CD4-positive, CD25-positive, alpha-beta regulatory T cell (primary cell): ENCODE results near the gene GMDS. TPM values are rescaled to one million over a fixed set of nuclear protein-coding genes. Genes with fewer than 3 reads are reported as not detected.
A peak's percentile ranks its signal among the peaks of the same experiment; 100 is the strongest.

ENCODE experiments used
- ATAC-seq, 2 donors: fragments of 150-1000 bp; cut with Tn5 transposase; one replicate each; pipeline ENCODE4 v1.10.0; 2021; ENCODE audit warnings: low read depth in 2 of 2, moderate number of reproducible peaks in 2 of 2, moderate library complexity in 1 of 2
- DNase-seq, 3 donors: peaks; one replicate each; pipeline versions ENCODE4 v3.0.0 to v3.0.0-alpha.2; 2012 to 2022; ENCODE audit warnings: mixed read lengths in 1 of 3
- H3K27ac ChIP-seq: one replicate; pipeline ENCODE4 v1.7.0; 2013; ENCODE audit warnings: mild to moderate bottlenecking, low read length; ENCODE audit not compliant: insufficient read depth, poor library complexity, severe bottlenecking
- H3K27me3 ChIP-seq: one replicate; pipeline ENCODE4 v1.7.0; 2013; ENCODE audit warnings: low read length; ENCODE audit not compliant: control insufficient read depth, insufficient read depth
- H3K36me3 ChIP-seq: one replicate; pipeline ENCODE4 v1.7.0; 2013; ENCODE audit warnings: mild to moderate bottlenecking, low read length, moderate library complexity; ENCODE audit not compliant: control insufficient read depth, insufficient read depth
- H3K4me1 ChIP-seq: 2 replicates; pipeline ENCODE4 v1.7.0; 2013; ENCODE audit warnings: mild to moderate bottlenecking, low read length; ENCODE audit not compliant: insufficient read depth, control insufficient read depth, poor library complexity, severe bottlenecking
- H3K4me3 ChIP-seq: one replicate; pipeline ENCODE4 v1.7.0; 2013; ENCODE audit warnings: low read depth, mild to moderate bottlenecking, low read length, moderate library complexity
- H3K9me3 ChIP-seq, 2 experiments: 1 replicate in 1 of 2; 2 replicates in 1 of 2; pipeline ENCODE4 v1.7.0; 2013; ENCODE audit warnings: low read length in 2 of 2, mild to moderate bottlenecking in 1 of 2, moderate library complexity in 1 of 2; ENCODE audit not compliant: control insufficient read depth in 2 of 2
- H3K27ac Mint-ChIP-seq, 3 donors: one replicate each; pipeline ENCODE4 v1.8.0; 2020 to 2022; ENCODE audit warnings: mild to moderate bottlenecking in 3 of 3, mixed read lengths in 3 of 3, moderate library complexity in 2 of 3
- H3K27me3 Mint-ChIP-seq: one replicate; pipeline ENCODE4 v1.8.0; 2022; ENCODE audit warnings: mild to moderate bottlenecking, mixed read lengths
- H3K36me3 Mint-ChIP-seq: one replicate; pipeline ENCODE4 v1.8.0; 2020; ENCODE audit warnings: mixed read lengths
- H3K4me1 Mint-ChIP-seq, 4 donors: one replicate each; pipeline ENCODE4 v1.8.0; 2020 to 2022; ENCODE audit warnings: mixed read lengths in 4 of 4, mild to moderate bottlenecking in 1 of 4
- H3K4me3 Mint-ChIP-seq, 4 donors: one replicate each; pipeline ENCODE4 v1.8.0; 2020 to 2022; ENCODE audit warnings: mild to moderate bottlenecking in 4 of 4, mixed read lengths in 4 of 4, moderate library complexity in 3 of 4
- H3K9me3 Mint-ChIP-seq, 7 donors: one replicate each; pipeline ENCODE4 v1.8.0; 2020 to 2022; ENCODE audit warnings: mixed read lengths in 7 of 7, mild to moderate bottlenecking in 3 of 7, moderate library complexity in 2 of 7
- polyA plus RNA-seq, 4 donors: library from polyadenylated mRNA; unstranded; fragments of 300-500 nt; fragmentation: Illumina TruSeq; gene quantifications; one replicate each; pipeline ENCODE4 v1.2.3, GENCODE V29; 2021
- total RNA-seq: library from RNA; stranded (reverse); gene quantifications from one replicate; pipeline ENCODE4 v1.2.3, GENCODE V29; 2022

Gene GMDS
- total and polyA plus RNA-seq, 5 donors from 2014 or later = 17.5 to 23.9 (median 20.2) TPM

- H3K36me3 Mint-ChIP-seq = peaks cover 4% of the 10 kb centered on the region
- Histone ChIP-seq H3K4me1 (no peaks in the 10 kb centered on the region), H3K36me3 (no peaks in the 10 kb centered on the region), H3K9me3 (no peaks in the 10 kb centered on the region), H3K4me3 (no peak overlapping the region), H3K27ac (no peak overlapping the region), H3K27me3 (no peaks in the 10 kb centered on the region)
- H3K4me1 Mint-ChIP-seq = peaks cover 0 to 19% (median 11%) of the 10 kb centered on the region in 4 donors
- DNase-seq = no peak
- H3K27me3 Mint-ChIP-seq = no peaks in the 10 kb centered on the region
- no peak overlapping the region for H3K27ac Mint-ChIP-seq
- H3K4me3 Mint-ChIP-seq = no peak overlapping the region
- ATAC-seq = no peak
- peaks cover 0 to 1% (median 0%) of the 10 kb centered on the region in 7 donors for H3K9me3 Mint-ChIP-seq
These were observed 54.6 kb downstream of the GMDS start for GRCh38 chr6:2190661-2191389.

DNA sequence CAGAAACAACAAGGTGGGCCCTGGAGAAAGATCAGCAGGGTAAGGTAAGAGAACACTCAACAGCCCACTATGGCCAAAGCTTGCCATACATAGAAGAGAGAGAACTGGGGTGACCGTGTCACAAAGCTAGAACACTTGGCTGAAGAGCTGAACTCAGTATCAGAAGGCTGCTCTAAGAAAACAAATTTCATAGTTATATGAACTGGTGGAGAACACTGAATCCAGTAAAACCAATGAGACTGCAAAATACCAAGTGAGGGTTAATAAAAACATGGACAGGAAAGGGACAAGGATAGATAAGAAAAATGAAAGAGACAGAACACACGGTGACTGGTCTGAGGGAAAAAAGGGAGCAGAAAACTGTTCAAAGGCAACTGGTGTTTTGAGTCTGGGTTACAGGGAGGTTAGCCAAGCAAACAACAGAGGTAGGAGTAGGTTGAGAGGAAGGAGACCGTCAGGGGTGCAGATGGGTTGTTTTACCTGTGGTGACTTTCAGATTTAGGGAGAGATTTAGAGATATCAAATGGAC lies 56.5 kb downstream of the GMDS start:
- Mint-ChIP-seq H3K36me3 (peaks cover 4% of the 10 kb centered on the region), H3K4me1 (peaks cover 0 to 23% (median 16%) of the 10 kb centered on the region in 4 donors), H3K27ac (peak overlapping the region in 1 of 3 donors; percentile 29), H3K27me3 (no peaks in the 10 kb centered on the region), H3K9me3 (peaks cover 0 to 1% (median 0%) of the 10 kb centered on the region in 7 donors), H3K4me3 (no peak overlapping the region)
- DNase-seq (no peak), ATAC-seq (no peak)
- no peaks in the 10 kb centered on the region for H3K9me3 ChIP-seq
- H3K27ac ChIP-seq = no peak overlapping the region
- no peaks in the 10 kb centered on the region for H3K27me3 ChIP-seq
- no peaks in the 10 kb centered on the region for H3K4me1 ChIP-seq
- no peak overlapping the region for H3K4me3 ChIP-seq
- no peaks in the 10 kb centered on the region for H3K36me3 ChIP-seq

GRCh38 chr6:2188397-2188796 lies 57.0 kb downstream of the GMDS start:
- Histone ChIP-seq H3K9me3 (no peaks in the 10 kb centered on the region), H3K27me3 (no peaks in the 10 kb centered on the region), H3K27ac (no peak overlapping the region), H3K36me3 (no peaks in the 10 kb centered on the region), H3K4me1 (no peaks in the 10 kb centered on the region), H3K4me3 (no peak overlapping the region)
- peaks cover 4% of the 10 kb centered on the region for H3K36me3 Mint-ChIP-seq
- H3K27me3 Mint-ChIP-seq = no peaks in the 10 kb centered on the region
- H3K4me1 Mint-ChIP-seq = peaks cover 0 to 23% (median 16%) of the 10 kb centered on the region in 4 donors
- H3K9me3 Mint-ChIP-seq = peaks cover 0 to 1% (median 0%) of the 10 kb centered on the region in 7 donors
- DNase-seq (no peak), ATAC-seq (no peak)
- no peak overlapping the region for H3K27ac Mint-ChIP-seq
- H3K4me3 Mint-ChIP-seq = no peak overlapping the region

DNA sequence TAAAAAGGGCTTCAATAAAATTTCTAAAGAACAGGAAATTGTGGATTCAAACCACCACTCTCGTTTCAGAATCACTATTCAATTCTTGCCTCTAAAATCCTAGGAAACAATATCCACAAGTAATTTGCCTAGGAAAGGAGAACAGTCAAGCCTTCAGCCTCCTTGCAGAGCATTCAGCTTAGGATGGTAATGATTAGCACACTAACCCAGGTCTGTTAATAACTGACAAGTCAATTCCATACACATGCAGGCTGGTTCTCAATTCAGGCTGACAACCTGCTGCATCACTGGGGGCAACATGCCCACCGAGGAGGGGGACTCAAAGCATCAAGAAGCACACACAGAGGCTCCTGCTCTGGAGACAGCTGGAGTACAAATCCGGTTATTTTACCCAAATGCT lies 57.6 kb downstream of the GMDS start:
- H3K4me1 Mint-ChIP-seq = peaks cover 0 to 23% (median 16%) of the 10 kb centered on the region in 4 donors
- Histone ChIP-seq H3K9me3 (no peaks in the 10 kb centered on the region), H3K27me3 (no peaks in the 10 kb centered on the region), H3K36me3 (no peaks in the 10 kb centered on the region), H3K4me1 (no peaks in the 10 kb centered on the region), H3K27ac (no peak overlapping the region), H3K4me3 (no peak overlapping the region)
- DNase-seq = no peak
- H3K27ac Mint-ChIP-seq = no peak overlapping the region
- H3K9me3 Mint-ChIP-seq = peaks cover 0 to 1% (median 0%) of the 10 kb centered on the region in 7 donors
- ATAC-seq = no peak
- peaks cover 4% of the 10 kb centered on the region for H3K36me3 Mint-ChIP-seq
- no peak overlapping the region for H3K4me3 Mint-ChIP-seq
- no peaks in the 10 kb centered on the region for H3K27me3 Mint-ChIP-seq

DNA sequence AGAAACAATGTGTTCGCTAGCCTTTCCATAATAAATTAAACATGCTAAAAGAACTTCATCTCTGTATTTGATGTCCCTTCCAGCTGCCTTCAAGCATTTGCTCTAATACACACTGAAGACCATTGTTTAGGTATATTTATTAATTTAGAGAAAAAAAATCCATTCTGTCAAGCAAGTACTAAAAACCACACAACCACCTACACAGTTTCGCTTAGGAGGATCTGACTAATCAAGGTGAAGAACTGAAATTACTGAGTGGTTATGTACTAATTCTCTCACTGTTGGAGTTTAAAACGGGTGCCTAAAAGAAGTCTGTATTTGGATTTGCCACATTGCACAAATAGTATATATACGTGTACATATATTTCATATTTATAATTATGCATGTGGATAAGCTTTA lies 58.9 kb downstream of the GMDS start:
- Mint-ChIP-seq H3K9me3 (peaks cover 0 to 1% (median 0%) of the 10 kb centered on the region in 7 donors), H3K36me3 (peaks cover 4% of the 10 kb centered on the region), H3K4me3 (no peak overlapping the region), H3K27ac (no peak overlapping the region), H3K4me1 (peaks cover 0 to 30% (median 18%) of the 10 kb centered on the region in 4 donors), H3K27me3 (no peaks in the 10 kb centered on the region)
- Histone ChIP-seq H3K27ac (no peak overlapping the region), H3K36me3 (no peaks in the 10 kb centered on the region), H3K27me3 (no peaks in the 10 kb centered on the region), H3K4me3 (no peak overlapping the region), H3K9me3 (no peaks in the 10 kb centered on the region), H3K4me1 (no peaks in the 10 kb centered on the region)
- ATAC-seq (no peak), DNase-seq (peak in 1 of 3 donors; percentile 34)

DNA sequence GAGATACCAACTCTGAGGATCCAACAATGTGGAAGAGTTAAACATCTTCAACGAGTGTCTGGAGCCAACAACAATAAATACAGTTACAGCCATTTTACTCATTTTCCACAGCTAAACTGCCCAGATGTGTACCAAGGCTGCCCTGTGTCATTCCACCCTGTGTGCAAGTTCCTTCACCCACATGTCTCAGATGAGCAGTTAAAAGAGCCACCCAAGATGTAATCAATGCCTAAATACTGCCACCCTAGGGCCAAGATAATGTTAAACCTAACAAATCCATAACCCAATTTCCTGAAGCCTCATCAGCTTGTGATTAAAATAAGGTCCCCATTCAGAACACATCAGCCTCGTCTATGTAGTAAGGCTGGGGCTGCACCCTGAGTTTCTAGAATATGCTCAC lies 59.9 kb downstream of the GMDS start:
- no peak for DNase-seq
- no peak overlapping the region for H3K27ac ChIP-seq
- no peak overlapping the region for H3K4me3 ChIP-seq
- Mint-ChIP-seq H3K9me3 (peaks cover 0 to 1% (median 0%) of the 10 kb centered on the region in 7 donors), H3K4me3 (no peak overlapping the region), H3K36me3 (peaks cover 4% of the 10 kb centered on the region), H3K27me3 (no peaks in the 10 kb centered on the region), H3K4me1 (peaks cover 0 to 33% (median 18%) of the 10 kb centered on the region in 4 donors), H3K27ac (no peak overlapping the region)
- H3K9me3 ChIP-seq = no peaks in the 10 kb centered on the region
- no peak for ATAC-seq
- H3K27me3 ChIP-seq = no peaks in the 10 kb centered on the region
- H3K4me1 ChIP-seq = no peaks in the 10 kb centered on the region
- H3K36me3 ChIP-seq = no peaks in the 10 kb centered on the region

DNA sequence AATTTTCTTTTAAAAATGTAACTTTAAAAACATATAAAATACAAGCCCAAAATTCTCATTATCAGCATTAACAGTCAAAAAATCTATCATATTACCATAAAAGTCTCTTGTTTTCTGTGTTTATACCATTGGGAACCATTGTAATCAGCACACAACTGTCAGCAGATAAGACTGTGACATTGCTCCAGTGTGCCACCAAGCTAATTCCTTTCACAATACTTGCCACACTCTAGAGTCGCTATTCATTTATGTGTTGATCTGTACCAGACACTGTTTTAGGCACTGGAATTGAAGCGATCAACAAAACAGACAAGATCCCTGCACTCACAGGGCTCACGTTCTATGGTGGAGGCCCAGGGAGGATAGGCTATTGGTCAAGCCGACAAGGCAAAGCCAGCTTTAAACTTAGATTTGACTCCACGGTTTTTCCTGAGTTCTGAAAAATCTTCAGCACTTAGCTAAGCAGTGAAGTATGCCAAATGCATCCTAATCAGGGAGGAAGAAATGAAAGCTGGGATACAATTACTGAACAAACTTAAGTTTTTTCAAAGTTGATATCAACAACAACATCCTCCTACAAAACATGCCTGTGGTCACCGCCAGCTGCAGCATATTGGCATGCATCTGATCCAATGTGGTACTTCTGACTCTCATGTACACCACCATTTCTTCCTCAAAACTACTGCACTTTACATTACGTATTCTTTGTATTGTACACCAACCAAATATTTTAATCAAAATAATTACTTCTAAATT lies 60.5 kb downstream of the GMDS start:
- DNase-seq (no peak), ATAC-seq (no peak)
- Mint-ChIP-seq H3K4me3 (no peak overlapping the region), H3K4me1 (peaks cover 0 to 33% (median 18%) of the 10 kb centered on the region in 4 donors), H3K9me3 (peaks cover 0 to 1% (median 0%) of the 10 kb centered on the region in 7 donors), H3K27me3 (no peaks in the 10 kb centered on the region), H3K27ac (no peak overlapping the region), H3K36me3 (peaks cover 4% of the 10 kb centered on the region)
- Histone ChIP-seq H3K27me3 (no peaks in the 10 kb centered on the region), H3K4me1 (no peaks in the 10 kb centered on the region), H3K4me3 (no peak overlapping the region), H3K36me3 (no peaks in the 10 kb centered on the region), H3K9me3 (no peaks in the 10 kb centered on the region), H3K27ac (no peak overlapping the region)
